Immature natural killer cell (primary cell): ENCODE measurements around the gene PAX5. TPM values are rescaled to one million over a fixed set of nuclear protein-coding genes. Genes with fewer than 3 reads are reported as not detected.
A peak's percentile ranks its signal among the peaks of the same experiment; 100 is the strongest.

ENCODE experiments used
- DNase-seq, 3 donors: peaks; one replicate each; pipeline ENCODE4 v3.0.0; 2022; ENCODE audit warnings: mixed read lengths in 1 of 3
- H3K27ac Mint-ChIP-seq, 6 donors: one replicate each; pipeline ENCODE4 v1.8.0; 2020; ENCODE audit warnings: mixed read lengths in 6 of 6, mild to moderate bottlenecking in 5 of 6, inconsistent platforms in 4 of 6, moderate library complexity in 3 of 6
- H3K27me3 Mint-ChIP-seq, 3 donors: one replicate each; pipeline ENCODE4 v1.8.0; 2020 to 2021; ENCODE audit warnings: low read depth in 3 of 3, mild to moderate bottlenecking in 3 of 3, mixed read lengths in 3 of 3, moderate library complexity in 3 of 3, inconsistent platforms in 1 of 3
- H3K36me3 Mint-ChIP-seq, 3 donors: one replicate each; pipeline ENCODE4 v1.8.0; 2020; ENCODE audit warnings: mixed read lengths in 3 of 3, inconsistent platforms in 2 of 3, mild to moderate bottlenecking in 2 of 3
- H3K4me1 Mint-ChIP-seq, 2 donors: one replicate each; pipeline ENCODE4 v1.8.0; 2020; ENCODE audit warnings: inconsistent platforms in 2 of 2, mild to moderate bottlenecking in 2 of 2, mixed read lengths in 2 of 2, moderate library complexity in 1 of 2
- H3K4me3 Mint-ChIP-seq, 5 donors: one replicate each; pipeline ENCODE4 v1.8.0; 2020; ENCODE audit warnings: mild to moderate bottlenecking in 5 of 5, mixed read lengths in 5 of 5, inconsistent platforms in 3 of 5, moderate library complexity in 3 of 5
- H3K9me3 Mint-ChIP-seq, 6 donors: one replicate each; pipeline ENCODE4 v1.8.0; 2020; ENCODE audit warnings: mild to moderate bottlenecking in 6 of 6, mixed read lengths in 6 of 6, inconsistent platforms in 4 of 6, moderate library complexity in 3 of 6
- polyA plus RNA-seq, 3 donors: library from polyadenylated mRNA; unstranded; fragments of 300-500 nt; fragmentation: Illumina TruSeq; gene quantifications; one replicate each; pipeline ENCODE4 v1.2.3, GENCODE V29; 2021

Gene PAX5
- polyA plus RNA-seq, 3 donors from 2014 or later = 0.03 TPM; not detected in 2

- H3K27me3 Mint-ChIP-seq = peaks cover 0 to 13% (median 3%) of the 10 kb centered on the region in 3 donors
- DNase-seq = no peak
- H3K4me3 Mint-ChIP-seq = peak overlapping the region in 1 of 5 donors; percentile 60
- peaks cover 0 to 4% (median 0%) of the 10 kb centered on the region in 3 donors for H3K36me3 Mint-ChIP-seq
- peaks cover 4 to 7% of the 10 kb centered on the region in 2 donors for H3K4me1 Mint-ChIP-seq
- H3K9me3 Mint-ChIP-seq = no peaks in the 10 kb centered on the region
- H3K27ac Mint-ChIP-seq = no peak overlapping the region
These were observed 214.8 kb downstream of the PAX5 start for GRCh38 chr9:36818965-36819870.

- H3K27ac Mint-ChIP-seq = peak overlapping the region in 1 of 6 donors; percentile 72
- H3K4me3 Mint-ChIP-seq = peak overlapping the region in 2 of 5 donors; percentile 28 to 60
- H3K9me3 Mint-ChIP-seq = no peaks in the 10 kb centered on the region
- peaks cover 1 to 13% (median 3%) of the 10 kb centered on the region in 3 donors for H3K27me3 Mint-ChIP-seq
- H3K4me1 Mint-ChIP-seq = peaks cover 4 to 7% of the 10 kb centered on the region in 2 donors
- DNase-seq = no peak
- peaks cover 0 to 4% (median 0%) of the 10 kb centered on the region in 3 donors for H3K36me3 Mint-ChIP-seq
These were observed 215.7 kb downstream of the PAX5 start for GRCh38 chr9:36818242-36818938.

DNA sequence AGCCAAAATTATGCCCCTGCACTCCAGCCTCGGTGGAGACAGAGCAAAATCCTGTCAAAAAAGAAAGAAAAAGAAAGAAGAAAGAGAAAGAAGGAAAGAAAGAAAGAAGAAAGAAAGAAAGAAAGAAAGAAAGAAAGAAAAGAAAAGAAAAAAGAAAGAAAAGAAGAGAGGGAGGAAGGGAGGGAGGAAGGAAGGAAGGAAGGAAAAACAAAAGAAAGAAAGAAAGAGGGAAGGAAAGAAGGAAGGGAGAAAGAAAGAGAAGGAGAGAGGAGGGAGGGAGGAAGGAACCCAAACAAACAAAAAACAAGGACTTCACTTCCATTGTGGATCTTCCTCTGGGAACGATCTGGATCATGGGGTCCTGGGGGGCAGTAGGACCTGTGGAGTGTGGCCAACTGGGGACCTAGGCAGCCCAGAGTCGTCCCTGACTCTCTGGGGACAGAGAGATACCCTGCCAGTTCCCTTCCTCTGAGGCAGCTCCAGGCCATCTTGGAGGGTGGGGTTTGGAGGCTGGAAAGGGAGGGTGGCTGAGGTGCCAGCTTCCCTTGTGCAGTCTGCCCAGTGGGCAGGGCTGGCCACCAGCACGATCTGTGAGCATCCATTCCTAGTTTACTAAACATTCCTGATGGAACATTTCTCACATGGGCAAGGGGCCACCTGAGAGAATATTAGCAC, 216.8 kb downstream of the PAX5 start:
- H3K4me3 Mint-ChIP-seq = no peak overlapping the region

DNA sequence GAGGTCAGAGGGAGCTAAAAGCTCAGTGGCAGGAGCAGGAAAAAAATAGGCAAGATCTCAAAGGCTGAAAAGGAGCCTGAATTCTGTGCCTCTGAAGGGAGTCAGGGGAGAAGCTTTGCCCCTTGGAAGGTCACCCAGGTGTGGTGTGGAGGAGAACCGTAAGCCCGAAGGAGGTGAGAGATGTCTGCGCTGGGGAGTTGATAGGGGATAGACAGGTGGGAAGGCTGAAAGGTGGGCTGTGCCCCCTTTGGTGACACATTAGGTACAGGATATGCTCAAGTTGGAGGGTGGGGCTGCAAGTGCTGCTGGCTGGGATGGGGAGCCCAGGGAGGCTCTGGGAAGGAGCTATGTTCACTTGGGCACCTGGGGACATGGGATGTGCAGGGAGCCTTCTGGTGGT, 217.7 kb downstream of the PAX5 start:
- peaks cover 0 to 4% (median 0%) of the 10 kb centered on the region in 3 donors for H3K36me3 Mint-ChIP-seq
- no peak overlapping the region for H3K4me3 Mint-ChIP-seq
- H3K27me3 Mint-ChIP-seq = peaks cover 1 to 8% (median 2%) of the 10 kb centered on the region in 3 donors
- no peaks in the 10 kb centered on the region for H3K9me3 Mint-ChIP-seq
- no peak overlapping the region for H3K27ac Mint-ChIP-seq
- peaks cover 4 to 7% of the 10 kb centered on the region in 2 donors for H3K4me1 Mint-ChIP-seq
- no peak for DNase-seq

More for the DNA sequence above, 216.8 kb downstream of the PAX5 start:
- H3K4me1 Mint-ChIP-seq = peaks cover 4 to 7% of the 10 kb centered on the region in 2 donors
- H3K27me3 Mint-ChIP-seq = peaks cover 1 to 10% (median 3%) of the 10 kb centered on the region in 3 donors
- H3K36me3 Mint-ChIP-seq = peaks cover 0 to 4% (median 0%) of the 10 kb centered on the region in 3 donors
- no peaks in the 10 kb centered on the region for H3K9me3 Mint-ChIP-seq
- DNase-seq = no peak
- no peak overlapping the region for H3K27ac Mint-ChIP-seq

- Mint-ChIP-seq H3K27ac (no peak overlapping the region), H3K4me3 (no peak overlapping the region), H3K4me1 (peaks cover 4 to 7% of the 10 kb centered on the region in 2 donors), H3K9me3 (no peaks in the 10 kb centered on the region), H3K36me3 (peaks cover 0 to 4% (median 0%) of the 10 kb centered on the region in 3 donors), H3K27me3 (peaks cover 1 to 8% (median 2%) of the 10 kb centered on the region in 3 donors)
- no peak for DNase-seq
These were observed 218.3 kb downstream of the PAX5 start for GRCh38 chr9:36815566-36816348.

DNA sequence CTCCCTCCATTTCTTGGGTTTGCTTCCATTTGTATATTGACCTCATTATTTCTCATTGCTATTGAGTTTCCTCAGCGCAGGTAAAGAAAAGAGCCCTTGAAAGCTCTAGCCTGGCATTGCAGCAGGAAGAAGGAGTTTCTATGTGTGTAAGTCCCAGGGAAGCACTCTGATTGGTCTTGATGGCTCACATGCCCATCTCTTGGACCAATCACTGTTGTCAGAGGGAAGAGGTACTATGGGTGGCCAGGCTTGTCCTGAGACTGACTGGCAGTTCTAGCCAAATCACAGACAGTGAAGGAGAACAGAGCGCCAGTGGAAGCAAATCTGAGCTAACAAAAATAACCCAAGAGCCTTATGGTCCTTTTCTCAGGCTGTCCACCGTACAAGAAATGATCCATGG, 219.0 kb downstream of the PAX5 start:
- H3K4me3 Mint-ChIP-seq = no peak overlapping the region
- peaks cover 0 to 4% (median 0%) of the 10 kb centered on the region in 3 donors for H3K36me3 Mint-ChIP-seq
- no peaks in the 10 kb centered on the region for H3K9me3 Mint-ChIP-seq
- DNase-seq = no peak
- no peak overlapping the region for H3K27ac Mint-ChIP-seq
- peaks cover 1 to 10% (median 2%) of the 10 kb centered on the region in 3 donors for H3K27me3 Mint-ChIP-seq
- peaks cover 4 to 7% of the 10 kb centered on the region in 2 donors for H3K4me1 Mint-ChIP-seq

DNA sequence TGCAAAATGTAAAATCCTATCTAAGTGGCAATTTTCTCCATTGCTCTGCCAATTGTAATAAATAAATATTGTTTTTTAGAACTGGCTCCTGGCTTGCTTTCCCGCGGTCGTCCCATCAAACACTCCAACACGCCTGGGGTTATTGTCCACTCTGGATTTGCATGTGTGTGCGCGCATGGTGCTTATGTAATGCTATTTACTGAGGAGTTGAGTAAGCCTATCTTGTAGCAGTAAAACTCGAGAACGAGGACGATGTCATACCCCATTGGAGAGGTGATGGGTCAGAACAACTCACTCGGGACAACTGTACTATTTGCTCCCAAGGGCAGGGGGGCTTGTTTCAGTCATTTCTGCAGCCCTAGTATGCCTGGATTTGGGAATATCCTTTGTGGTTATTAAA, 220.9 kb downstream of the PAX5 start:
- H3K27ac Mint-ChIP-seq = no peak overlapping the region
- H3K27me3 Mint-ChIP-seq = peaks cover 1 to 5% (median 2%) of the 10 kb centered on the region in 3 donors
- no peak overlapping the region for H3K4me3 Mint-ChIP-seq
- no peaks in the 10 kb centered on the region for H3K36me3 Mint-ChIP-seq
- no peaks in the 10 kb centered on the region for H3K9me3 Mint-ChIP-seq
- no peak for DNase-seq
- H3K4me1 Mint-ChIP-seq = no peaks in the 10 kb centered on the region

DNA sequence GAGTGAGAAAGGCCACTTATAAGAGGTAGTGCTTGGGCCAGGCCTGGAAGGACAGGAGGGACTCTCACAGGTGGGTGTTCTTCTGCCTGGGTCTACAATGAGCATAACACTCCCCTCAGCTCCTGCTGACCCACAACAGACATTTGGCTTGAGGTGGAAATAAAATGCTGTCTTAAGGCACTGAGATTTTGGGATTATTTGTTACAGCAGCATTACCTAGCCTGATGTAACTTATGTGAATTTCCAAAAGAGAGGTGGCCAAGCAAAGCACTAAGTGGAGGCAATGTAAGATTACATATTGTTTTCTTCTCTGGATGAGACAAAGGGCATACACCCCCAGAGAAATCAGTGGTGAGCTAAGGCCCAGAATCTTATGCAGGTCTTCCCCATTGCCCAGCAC, 221.5 kb downstream of the PAX5 start:
- Mint-ChIP-seq H3K9me3 (no peaks in the 10 kb centered on the region), H3K27me3 (peaks cover 1 to 2% (median 2%) of the 10 kb centered on the region in 3 donors), H3K4me1 (no peaks in the 10 kb centered on the region), H3K4me3 (no peak overlapping the region), H3K27ac (no peak overlapping the region), H3K36me3 (no peaks in the 10 kb centered on the region)
- DNase-seq = no peak

GRCh38 chr9:36808251-36808650, 225.8 kb downstream of the PAX5 start:
- H3K36me3 Mint-ChIP-seq = no peaks in the 10 kb centered on the region
- H3K9me3 Mint-ChIP-seq = no peaks in the 10 kb centered on the region
- no peaks in the 10 kb centered on the region for H3K4me1 Mint-ChIP-seq
- H3K27me3 Mint-ChIP-seq = peaks cover 0 to 2% (median 1%) of the 10 kb centered on the region in 3 donors
- no peak overlapping the region for H3K27ac Mint-ChIP-seq
- no peak for DNase-seq
- no peak overlapping the region for H3K4me3 Mint-ChIP-seq

DNA sequence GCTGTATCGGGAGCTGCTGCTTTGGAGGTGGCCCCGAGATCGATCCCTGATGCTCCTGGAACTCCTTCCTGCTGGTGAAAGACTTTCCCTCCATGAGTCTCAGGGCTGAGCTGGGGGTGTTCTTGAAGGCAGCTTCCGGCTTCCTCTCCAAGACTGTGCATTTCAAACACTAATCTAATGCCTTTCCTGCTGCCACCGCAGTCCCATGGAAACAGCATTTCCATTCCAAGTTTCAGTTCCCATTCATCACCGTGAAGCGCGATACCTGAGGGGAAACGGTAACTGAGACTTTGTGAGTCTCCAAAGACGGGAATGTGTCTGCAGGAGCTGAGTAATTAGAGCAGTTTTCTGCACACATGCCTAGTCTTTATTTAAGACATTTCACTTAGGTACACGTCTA, 230.1 kb downstream of the PAX5 start:
- H3K36me3 Mint-ChIP-seq = no peaks in the 10 kb centered on the region
- no peak overlapping the region for H3K4me3 Mint-ChIP-seq
- no peak overlapping the region for H3K27ac Mint-ChIP-seq
- H3K9me3 Mint-ChIP-seq = no peaks in the 10 kb centered on the region
- H3K27me3 Mint-ChIP-seq = peaks cover 0 to 5% (median 2%) of the 10 kb centered on the region in 3 donors
- H3K4me1 Mint-ChIP-seq = no peaks in the 10 kb centered on the region
- DNase-seq = no peak

DNA sequence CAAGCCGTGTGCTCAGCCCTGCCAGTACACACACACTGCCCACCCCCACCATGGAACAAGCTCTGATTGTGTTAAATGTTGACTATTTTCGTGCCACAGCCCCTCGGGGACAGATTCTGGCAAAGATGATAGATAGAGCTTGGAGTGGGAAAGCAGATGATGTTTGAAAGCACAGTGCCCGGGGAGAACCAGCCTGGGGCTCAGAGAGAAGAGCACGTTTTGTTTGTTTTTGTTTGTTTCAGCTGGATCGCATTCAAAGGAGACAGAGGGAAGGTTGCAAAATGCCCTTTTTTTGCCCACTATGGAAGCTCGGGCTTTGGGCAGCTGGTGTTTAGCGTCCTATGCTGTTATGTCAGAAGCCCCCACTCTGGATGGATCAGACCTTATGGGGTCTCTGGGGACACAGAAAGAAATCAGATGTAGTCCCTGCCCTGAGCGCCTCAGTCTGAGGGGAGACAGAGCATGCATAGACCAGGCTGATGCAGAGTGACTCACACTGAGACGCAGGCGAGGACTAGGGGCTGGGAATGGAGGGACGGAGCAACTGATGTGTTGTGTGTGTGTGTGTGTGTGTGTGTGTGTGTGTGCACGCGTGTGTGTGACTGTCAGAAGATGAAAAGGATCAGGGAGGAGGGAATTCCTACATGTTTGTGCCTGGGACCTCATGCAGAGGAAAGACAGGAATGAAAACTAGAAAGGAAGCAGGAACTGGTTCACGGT, 231.7 kb downstream of the PAX5 start:
- no peak overlapping the region for H3K27ac Mint-ChIP-seq
- DNase-seq = no peak

GRCh38 chr9:36800455-36800854, 233.6 kb downstream of the PAX5 start:
- peaks cover 0 to 6% (median 5%) of the 10 kb centered on the region in 3 donors for H3K27me3 Mint-ChIP-seq
- DNase-seq = no peak
- H3K36me3 Mint-ChIP-seq = no peaks in the 10 kb centered on the region
- H3K4me3 Mint-ChIP-seq = no peak overlapping the region
- no peak overlapping the region for H3K27ac Mint-ChIP-seq
- no peaks in the 10 kb centered on the region for H3K4me1 Mint-ChIP-seq
- no peaks in the 10 kb centered on the region for H3K9me3 Mint-ChIP-seq

More for the DNA sequence above, 231.7 kb downstream of the PAX5 start:
- Mint-ChIP-seq H3K4me3 (no peak overlapping the region), H3K36me3 (no peaks in the 10 kb centered on the region), H3K4me1 (no peaks in the 10 kb centered on the region), H3K9me3 (no peaks in the 10 kb centered on the region), H3K27me3 (peaks cover 0 to 6% (median 5%) of the 10 kb centered on the region in 3 donors)
